DOHH2 (cell line): Measurements from ENCODE around the gene BEND3.

ENCODE experiments used
- CTCF ChIP-seq: fragments of 200-600 bp; sonication (generic); IDR thresholded peaks from one replicate; pipeline ENCODE4 v1.5.1; 2014; ENCODE audit warnings: antibody characterized with exemption, mild to moderate bottlenecking, low read depth, low read length; ENCODE audit not compliant: poor library complexity, severe bottlenecking
- EZH2phosphoT487 ChIP-seq: fragments of 200-600 bp; sonication (generic); IDR thresholded peaks from 2 replicates; pipeline ENCODE4 v1.6.1; 2017; ENCODE audit warnings: borderline replicate concordance, mild to moderate bottlenecking, antibody characterized with exemption, low read length, moderate library complexity, mixed read lengths

- no peak for TF ChIP-seq CTCF
- TF ChIP-seq EZH2phosphoT487: no peak
Observed at GRCh38 chr6:107083921-107084320, 31.4 kb downstream of the BEND3 start.
